ENCODE data around the gene PIK3C2G. TPM values are rescaled to one million over a fixed set of nuclear protein-coding genes. Genes with fewer than 3 reads are reported as not detected.

The PIK3C2G gene
- total and polyA plus RNA-seq, 2 of the 4 experiments (the other 2 are of a cell fraction) = not detected

DNA sequence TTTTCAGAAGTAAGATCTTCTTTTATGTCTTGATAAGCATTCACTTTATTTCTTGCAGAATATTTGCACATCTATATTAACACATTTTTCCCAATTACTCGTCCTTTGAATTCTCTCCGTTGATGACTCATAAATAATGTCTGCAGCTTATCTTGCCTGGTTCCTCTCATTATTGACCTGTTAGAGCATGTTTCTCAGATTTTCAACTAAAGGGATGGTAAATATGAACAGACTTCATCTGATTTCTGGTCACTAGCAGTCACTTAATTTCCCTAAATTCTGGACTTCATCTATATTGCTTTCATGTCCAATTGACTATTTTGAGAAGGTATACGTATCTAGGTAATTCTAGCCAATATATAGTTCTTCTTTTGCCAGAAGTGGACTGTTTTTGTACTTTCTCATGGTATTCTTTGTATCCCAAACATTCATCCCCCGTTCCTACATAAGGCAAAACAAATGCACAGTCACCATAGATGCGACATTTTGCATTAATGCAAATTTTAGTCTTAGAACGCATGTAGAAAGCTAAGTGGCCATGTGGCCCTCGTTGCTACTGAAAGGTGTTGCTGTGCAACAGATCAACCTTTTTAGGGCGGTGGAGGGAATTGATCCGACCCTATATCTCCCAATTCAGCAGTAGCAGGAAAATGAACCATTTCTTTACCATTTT, 6.2 kb downstream of the PIK3C2G start:
- BruUV-seq (replicated peaks) = no TSS peak
- no peaks in the 10 kb centered on the region for H3K9me1 ChIP-seq (ENCODE audit: insufficient read depth, low read length)
- H2AFZ ChIP-seq (replicated peaks; ENCODE audit: low read length, poor library complexity) = no peak overlapping the region
- H3K56ac ChIP-seq (ENCODE audit: extremely low read depth, insufficient read depth, low read length) = no peak overlapping the region
- no peak overlapping the region for H4K5ac ChIP-seq (ENCODE audit: low read depth, low read length)
- no peak for ATAC-seq (ENCODE audit: low read depth)
- no peak overlapping the region for H4K91ac ChIP-seq (ENCODE audit: insufficient read depth, low read depth, low read length)
- H2AK9ac ChIP-seq (replicated peaks; ENCODE audit: low read depth, low read length, poor library complexity) = no peak overlapping the region
- H3K4me3 ChIP-seq (ENCODE audit: insufficient read depth, low read depth, low read length) = no peak overlapping the region
- no peaks in the 10 kb centered on the region for H4K20me1 ChIP-seq (ENCODE audit: insufficient read depth, low read length)
- WGBS, 2 experiments (ENCODE audit: extremely low coverage in 2 of 2, insufficient read length in 1 of 2) = 20% methylated on average over 1 of the region's 9 CpGs; no CpG with 5 or more reads in 1 of the 2 experiments
- no peak overlapping the region for H2BK120ac ChIP-seq (ENCODE audit: low read depth, low read length)
- H3K36me3 ChIP-seq (ENCODE audit: control insufficient read depth, insufficient read depth, low read length) = no peaks in the 10 kb centered on the region
- H3K4me2 ChIP-seq (ENCODE audit: low read depth, low read length) = no peak overlapping the region
- no peak overlapping the region for H2BK20ac ChIP-seq (ENCODE audit: low read depth, low read length)
- intact Hi-C loops (cut with micrococcal nuclease) = no loop called here
- no peak overlapping the region for H2AK5ac ChIP-seq (ENCODE audit: low read depth, low read length)
- no peak overlapping the region for H2BK5ac ChIP-seq (ENCODE audit: low read depth, low read length, poor library complexity, severe bottlenecking)
- H3K18ac ChIP-seq (ENCODE audit: low read depth, low read length) = no peak overlapping the region
- no peaks in the 10 kb centered on the region for H3K4me1 ChIP-seq (ENCODE audit: control insufficient read depth, insufficient read depth, low read length)
- DNase-seq = no peak
- H3K9ac ChIP-seq (ENCODE audit: low read depth, low read length) = no peak overlapping the region
- CTCF ChIA-PET = interaction anchor here (0.6 kb wide), 1 partner anchor 21 kb away, joined by 3 read pairs; no protein-coding TSS in a partner anchor
- TF ChIP-seq, protein P1, sequence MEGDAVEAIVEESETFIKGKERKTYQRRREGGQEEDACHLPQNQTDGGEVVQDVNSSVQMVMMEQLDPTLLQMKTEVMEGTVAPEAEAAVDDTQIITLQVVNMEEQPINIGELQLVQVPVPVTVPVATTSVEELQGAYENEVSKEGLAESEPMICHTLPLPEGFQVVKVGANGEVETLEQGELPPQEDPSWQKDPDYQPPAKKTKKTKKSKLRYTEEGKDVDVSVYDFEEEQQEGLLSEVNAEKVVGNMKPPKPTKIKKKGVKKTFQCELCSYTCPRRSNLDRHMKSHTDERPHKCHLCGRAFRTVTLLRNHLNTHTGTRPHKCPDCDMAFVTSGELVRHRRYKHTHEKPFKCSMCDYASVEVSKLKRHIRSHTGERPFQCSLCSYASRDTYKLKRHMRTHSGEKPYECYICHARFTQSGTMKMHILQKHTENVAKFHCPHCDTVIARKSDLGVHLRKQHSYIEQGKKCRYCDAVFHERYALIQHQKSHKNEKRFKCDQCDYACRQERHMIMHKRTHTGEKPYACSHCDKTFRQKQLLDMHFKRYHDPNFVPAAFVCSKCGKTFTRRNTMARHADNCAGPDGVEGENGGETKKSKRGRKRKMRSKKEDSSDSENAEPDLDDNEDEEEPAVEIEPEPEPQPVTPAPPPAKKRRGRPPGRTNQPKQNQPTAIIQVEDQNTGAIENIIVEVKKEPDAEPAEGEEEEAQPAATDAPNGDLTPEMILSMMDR (conservative IDR thresholded peaks at IDR 0.05; ENCODE audit: low read depth, low read length) = no peak
- TF ChIP-seq, protein P2, sequence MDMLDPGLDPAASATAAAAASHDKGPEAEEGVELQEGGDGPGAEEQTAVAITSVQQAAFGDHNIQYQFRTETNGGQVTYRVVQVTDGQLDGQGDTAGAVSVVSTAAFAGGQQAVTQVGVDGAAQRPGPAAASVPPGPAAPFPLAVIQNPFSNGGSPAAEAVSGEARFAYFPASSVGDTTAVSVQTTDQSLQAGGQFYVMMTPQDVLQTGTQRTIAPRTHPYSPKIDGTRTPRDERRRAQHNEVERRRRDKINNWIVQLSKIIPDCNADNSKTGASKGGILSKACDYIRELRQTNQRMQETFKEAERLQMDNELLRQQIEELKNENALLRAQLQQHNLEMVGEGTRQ (IDR thresholded peaks at IDR 0.05; ENCODE audit: low read depth, low read length) = no peak
- TF ChIP-seq RAD21 (IDR thresholded peaks at IDR 0.05; ENCODE audit: low read length) (no peak), POLR2A (IDR thresholded peaks at IDR 0.05; ENCODE audit: low read depth, low read length) (no peak), NFE2L2 (IDR thresholded peaks at IDR 0.05; ENCODE audit: low read depth, low read length) (no peak), BHLHE40 (IDR thresholded peaks at IDR 0.05; ENCODE audit: low read depth, low read length) (no peak), CEBPB (IDR thresholded peaks at IDR 0.05; ENCODE audit: low read depth, low read length) (no peak), RFX5 (IDR thresholded peaks at IDR 0.05; ENCODE audit: low read depth, low read length) (no peak), SMC3 (IDR thresholded peaks at IDR 0.05; ENCODE audit: low read depth, low read length) (no peak), MXI1 (IDR thresholded peaks at IDR 0.05; ENCODE audit: borderline replicate concordance, low read depth, low read length) (no peak), RCOR1 (IDR thresholded peaks at IDR 0.05; ENCODE audit: insufficient replicate concordance, low read length) (no peak)
- H3K79me1 ChIP-seq (ENCODE audit: low read depth in 1 of 2, low read length in 2 of 2) = no peaks in the 10 kb centered on the region
- H2BK15ac ChIP-seq (ENCODE audit: low read depth, low read length) = no peak overlapping the region
- H3K23ac ChIP-seq (ENCODE audit: low read depth, low read length) = no peak overlapping the region
- H3K27ac ChIP-seq (ENCODE audit: insufficient read depth, low read length) = no peak overlapping the region
- dilution Hi-C loops (cut with HindIII; ENCODE audit: low sequenced_read_pairs, unreplicated experiment) = no loop called here
- no peaks in the 10 kb centered on the region for H3K9me3 ChIP-seq (ENCODE audit: control insufficient read depth, insufficient read depth, low read length)
- H3K4ac ChIP-seq (ENCODE audit: low read depth, low read length) = no peak overlapping the region
- no peaks in the 10 kb centered on the region for H3K27me3 ChIP-seq (ENCODE audit: control insufficient read depth, insufficient read depth, low read length)
- POLR2A ChIA-PET (ENCODE audit: unreplicated experiment) = no interaction called here
- no peak overlapping the region for H3K14ac ChIP-seq (replicated peaks; ENCODE audit: low read depth, low read length)
- in situ Hi-C loops (cut with MboI; ENCODE audit: low sequenced_read_pairs) = no loop called here
- H4K8ac ChIP-seq (ENCODE audit: low read depth in 2 of 2, low read length in 2 of 2) = no peak overlapping the region

All from IMR-90 (cell line).